ENCODE results near the gene TTC38.

Gene TTC38

GRCh38 chr22:46335201-46336118, 67.7 kb downstream of the TTC38 start, which contains the start of gene TRMU (continued):
- peak; percentile 99 for TF ChIP-seq ZBTB11 (tag by site-specific recombination; conservative IDR thresholded peaks at IDR 0.05; ENCODE audit: low read depth)
- no peak for TF ChIP-seq ZNF792 (tag by site-specific recombination; IDR thresholded peaks at IDR 0.05)
- TF ChIP-seq ZNF76 (tag by site-specific recombination; IDR thresholded peaks at IDR 0.05; ENCODE audit: borderline replicate concordance, low read depth): peak; percentile 81; the same call in 1 of the 2 replicates
- TF ChIP-seq ZNF548 (tag by site-specific recombination; IDR thresholded peaks at IDR 0.05): no peak
- no peak for TF ChIP-seq ZNF140 (tag by site-specific recombination; IDR thresholded peaks at IDR 0.05)
- TF ChIP-seq HOXC10 (CRISPR knock-in tag; IDR thresholded peaks at IDR 0.05): 0 out of 2 replicates have a peak, but pooled peaks have one; percentile 56
- TF ChIP-seq ZNF776 (tag by site-specific recombination; IDR thresholded peaks at IDR 0.05; ENCODE audit: borderline replicate concordance): no peak
- peak; percentile 76 for TF ChIP-seq ZNF324 (tag by site-specific recombination; IDR thresholded peaks at IDR 0.05)
- no peak for TF ChIP-seq ZNF48 (tag by site-specific recombination; IDR thresholded peaks at IDR 0.05)
- 0 out of 2 replicates have a peak, but pooled peaks have one; percentile 64 for TF ChIP-seq ZSCAN18 (tag by site-specific recombination; IDR thresholded peaks at IDR 0.05)
- peak; percentile 67; the same call in 1 of the 2 replicates for TF ChIP-seq ZNF148 (tag by site-specific recombination; IDR thresholded peaks at IDR 0.05; ENCODE audit: borderline replicate concordance)
- peak; percentile 77; the same call in 1 of the 2 replicates for TF ChIP-seq SP3 (tag by site-specific recombination; IDR thresholded peaks at IDR 0.05)
- peak; percentile 83 for TF ChIP-seq ZBTB48 (tag by site-specific recombination; IDR thresholded peaks at IDR 0.05)
- no peak for TF ChIP-seq ZNF114 (tag by site-specific recombination; IDR thresholded peaks at IDR 0.05)
- TF ChIP-seq GLI4 (tag by site-specific recombination; IDR thresholded peaks at IDR 0.05): peak; percentile 66; the same call in 1 of the 2 replicates
- TF ChIP-seq KLF7 (tag by site-specific recombination; IDR thresholded peaks at IDR 0.05; ENCODE audit: borderline replicate concordance): no peak
- TF ChIP-seq ZNF426 (tag by site-specific recombination; IDR thresholded peaks at IDR 0.05): no peak
- TF ChIP-seq ZBTB44 (tag by site-specific recombination; IDR thresholded peaks at IDR 0.05): peak; percentile 45; the same call in 1 of the 2 replicates
- TF ChIP-seq ZNF280D (tag by site-specific recombination; IDR thresholded peaks at IDR 0.05): no peak
- 0 out of 2 replicates have a peak, but pooled peaks have one; percentile 50 for TF ChIP-seq ZNF2 (tag by site-specific recombination; IDR thresholded peaks at IDR 0.05)
- TF ChIP-seq ZNF488 (tag by site-specific recombination; IDR thresholded peaks at IDR 0.05): no peak
- TF ChIP-seq ZNF544 (tag by site-specific recombination; IDR thresholded peaks at IDR 0.05): no peak
- TF ChIP-seq ZNF623 (tag by site-specific recombination; IDR thresholded peaks at IDR 0.05): no peak
- peak; percentile 71; the same call in 1 of the 2 replicates for TF ChIP-seq ZNF24 (tag by site-specific recombination; IDR thresholded peaks at IDR 0.05)
- TF ChIP-seq ZNF560 (tag by site-specific recombination; IDR thresholded peaks at IDR 0.05; ENCODE audit: borderline replicate concordance): no peak
